ENCODE results near the gene CROCC2.

GRCh38 chr2:241014764-241015163, 108.6 kb downstream of the CROCC2 start:
- TF ChIP-seq CTCF (optimal IDR thresholded peaks at IDR 0.05 in 1 of 3, IDR thresholded peaks at IDR 0.05 in 1 of 3, conservative IDR thresholded peaks at IDR 0.05 in 1 of 3; ENCODE audit: extremely low read depth in 1 of 3, insufficient read depth in 2 of 3, low read length in 3 of 3) (no peak), EZH2 (IDR thresholded peaks at IDR 0.05; ENCODE audit: low read length) (no peak)

All from keratinocyte (primary cell).